SKM-1 treated with dmso at 0.1 percent for 144 hours (cell line): ENCODE results near the gene SERP2.

ENCODE experiments used
- DNase-seq: peaks from one replicate; lab custom pipeline; 2025; ENCODE audit not compliant: unreplicated experiment; lab: John Stamatoyannopoulos, UW

Gene SERP2

DNA sequence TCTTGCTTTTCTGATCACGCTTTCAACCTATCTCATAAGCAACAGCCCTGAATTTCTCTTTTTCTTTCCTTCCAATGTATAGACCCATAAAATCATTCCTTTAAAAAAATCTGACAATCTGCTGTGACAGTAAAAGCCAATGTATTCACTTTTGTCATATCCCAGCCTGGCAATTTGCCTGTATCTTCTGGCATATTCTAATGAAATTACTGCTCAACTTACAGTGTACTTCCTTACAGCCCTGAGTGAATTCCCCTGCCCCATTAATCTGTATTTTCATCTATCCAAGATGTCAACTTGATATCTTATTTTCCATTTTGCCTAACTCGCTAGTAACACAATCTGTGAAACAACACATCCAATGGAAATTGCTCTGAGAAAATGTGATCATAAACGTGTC, 18.0 kb upstream of the SERP2 start:
- no peak for DNase-seq

GRCh38 chr13:44359983-44360375, 13.6 kb upstream of the SERP2 start:
- no peak for DNase-seq

DNA sequence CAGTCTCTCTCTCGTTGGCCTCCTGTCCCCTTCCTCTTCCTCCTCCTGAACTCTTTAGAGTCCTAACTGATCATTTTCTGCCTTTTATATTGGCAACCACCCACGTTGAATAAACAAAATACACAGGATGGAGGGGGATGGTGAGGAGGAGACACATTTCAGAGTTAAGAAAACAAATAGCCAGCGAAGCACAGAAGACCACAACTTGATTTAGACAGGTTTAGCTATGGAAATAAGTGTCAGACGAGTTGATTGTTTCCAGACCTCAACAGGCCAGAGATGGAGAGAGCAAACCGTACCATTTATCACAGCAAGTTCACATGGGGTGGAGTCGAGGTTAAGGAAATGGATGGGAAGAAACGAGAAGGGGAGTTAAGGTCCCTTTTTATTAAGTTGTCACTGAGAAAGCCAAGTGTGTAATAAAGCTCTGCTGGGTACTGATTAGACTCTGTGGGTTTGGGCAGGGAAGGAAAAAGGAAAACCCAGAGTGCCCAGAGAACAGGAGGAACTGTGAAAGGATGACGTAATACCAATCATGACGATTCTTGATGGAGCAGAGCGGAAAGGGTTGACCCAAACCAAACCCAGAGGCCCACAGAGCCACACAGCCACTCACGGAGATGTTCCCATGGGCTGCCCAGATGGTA, 11.1 kb upstream of the SERP2 start:
- DNase-seq: no peak

GRCh38 chr13:44363631-44364344, 9.8 kb upstream of the SERP2 start:
- DNase-seq: no peak

DNA sequence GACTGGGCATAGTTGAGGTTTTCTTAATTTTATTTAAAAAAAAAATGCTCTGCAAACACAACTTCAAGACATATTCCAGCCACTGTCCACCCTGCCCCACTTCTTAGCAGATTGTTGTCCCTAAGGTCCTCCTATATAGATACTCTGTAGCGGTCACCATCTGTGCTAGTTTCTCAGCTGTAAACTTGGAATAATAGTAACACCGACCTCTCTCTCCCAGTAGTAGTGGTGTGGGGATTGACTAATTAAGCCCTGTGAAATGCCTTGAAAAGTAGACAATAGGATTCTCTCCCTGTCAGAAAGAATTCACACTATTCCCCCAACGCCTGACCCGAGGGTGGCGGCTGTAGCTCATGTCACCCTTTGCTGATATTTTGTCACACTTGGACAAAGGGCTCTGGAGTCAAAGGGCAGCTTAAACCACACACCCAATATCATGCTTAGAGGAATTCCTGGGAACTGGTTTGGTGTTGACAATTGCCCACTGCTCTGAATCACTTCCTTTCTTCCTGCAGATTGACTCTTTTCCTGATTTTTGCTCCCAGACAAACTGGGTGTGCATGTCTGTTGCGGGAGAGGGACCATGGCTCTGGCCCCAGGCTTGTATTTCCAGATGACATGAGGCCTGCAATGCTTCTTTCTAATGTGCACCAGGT, 9.2 kb upstream of the SERP2 start:
- no peak for DNase-seq

DNA sequence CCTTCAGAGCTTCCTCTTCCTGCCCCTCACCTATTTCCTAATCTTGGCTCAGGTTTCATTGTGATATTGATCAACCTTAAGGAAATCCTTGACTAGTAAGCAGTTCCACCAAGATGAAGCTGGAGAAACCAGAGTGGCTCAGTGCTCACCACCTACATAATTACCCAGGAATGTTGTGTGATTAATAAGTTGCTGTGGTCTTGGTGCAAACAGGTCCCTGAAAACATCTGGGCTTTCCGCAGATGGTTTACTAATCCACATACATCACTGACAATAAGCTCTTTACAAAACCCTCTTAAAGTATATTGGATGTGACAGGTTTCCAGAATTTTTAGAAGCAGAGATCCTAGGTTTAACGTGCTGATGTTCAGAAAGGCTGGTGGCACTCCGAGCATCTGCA, 8.6 kb upstream of the SERP2 start:
- DNase-seq: no peak

GRCh38 chr13:44365899-44366298, 7.7 kb upstream of the SERP2 start:
- no peak for DNase-seq

DNA sequence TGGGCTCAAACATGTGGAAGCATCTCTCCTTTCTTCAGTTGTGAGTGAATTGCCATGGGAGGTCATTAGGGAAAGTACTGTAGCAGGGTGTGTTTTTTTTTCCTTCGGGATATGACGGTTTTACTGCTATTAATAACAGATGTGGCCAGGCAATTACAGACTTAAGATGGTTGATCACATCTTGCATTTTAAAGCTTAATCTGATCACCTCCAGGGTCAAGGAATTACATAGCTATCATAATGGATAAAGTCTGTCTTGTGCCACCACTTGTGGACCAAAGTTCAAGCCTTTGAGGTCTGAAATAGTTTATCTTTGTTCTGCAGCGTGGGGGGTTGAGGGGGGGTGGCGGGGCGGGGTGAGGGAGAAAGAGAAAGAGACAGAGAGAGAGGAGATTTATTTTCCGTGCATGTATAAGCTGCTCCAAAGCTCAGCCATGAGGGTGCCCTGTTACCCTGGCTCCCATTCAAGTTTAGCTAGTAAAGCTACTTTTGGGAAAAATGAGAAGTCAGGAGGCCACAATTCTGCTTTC, 5.5 kb upstream of the SERP2 start:
- no peak for DNase-seq

- no peak for DNase-seq
Observed at GRCh38 chr13:44368599-44369368, 4.8 kb upstream of the SERP2 start.

DNA sequence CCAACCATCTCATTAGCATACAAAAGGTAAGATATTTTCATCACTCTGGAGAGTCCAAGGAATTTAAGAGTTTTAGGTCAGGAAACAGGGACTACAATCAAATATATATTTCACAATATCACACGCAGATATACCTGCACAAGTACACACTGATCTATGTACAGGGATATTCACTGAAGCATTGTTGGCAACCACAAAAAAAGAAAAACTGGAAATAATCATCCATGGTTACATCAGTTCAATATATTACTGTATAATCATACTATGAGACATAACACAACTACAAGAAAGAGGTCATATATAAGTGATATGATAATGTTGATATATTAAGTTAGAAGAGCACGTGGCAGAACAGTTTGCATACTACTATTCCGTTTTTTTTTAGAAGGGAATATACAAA, 2.2 kb upstream of the SERP2 start:
- DNase-seq: no peak

GRCh38 chr13:44373247-44373600, 400 bp upstream of the SERP2 start:
- DNase-seq: no peak

- no peak for DNase-seq
Observed at GRCh38 chr13:44374348-44374712, 706 bp downstream of the SERP2 start.

DNA sequence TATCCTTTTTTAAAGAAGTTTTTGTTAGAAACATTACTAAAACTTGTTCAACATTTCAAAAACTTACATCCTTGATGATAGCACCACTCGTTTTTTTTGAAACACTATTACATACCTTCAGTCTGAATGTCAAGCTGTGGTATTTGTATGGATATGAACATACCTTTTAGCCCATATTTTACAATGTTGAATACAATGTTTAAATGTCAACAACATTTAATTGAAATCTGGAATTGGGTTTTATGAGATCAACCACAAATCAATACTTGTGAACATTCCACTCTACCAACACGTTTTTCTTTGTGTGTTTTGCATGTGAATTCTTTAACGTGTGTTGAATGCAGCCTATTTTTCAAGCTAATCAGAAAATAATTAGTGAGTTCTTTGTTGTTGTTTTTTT, 4.7 kb downstream of the SERP2 start:
- no peak for DNase-seq

- no peak for DNase-seq
Observed at GRCh38 chr13:44379885-44380284, 6.3 kb downstream of the SERP2 start.

DNA sequence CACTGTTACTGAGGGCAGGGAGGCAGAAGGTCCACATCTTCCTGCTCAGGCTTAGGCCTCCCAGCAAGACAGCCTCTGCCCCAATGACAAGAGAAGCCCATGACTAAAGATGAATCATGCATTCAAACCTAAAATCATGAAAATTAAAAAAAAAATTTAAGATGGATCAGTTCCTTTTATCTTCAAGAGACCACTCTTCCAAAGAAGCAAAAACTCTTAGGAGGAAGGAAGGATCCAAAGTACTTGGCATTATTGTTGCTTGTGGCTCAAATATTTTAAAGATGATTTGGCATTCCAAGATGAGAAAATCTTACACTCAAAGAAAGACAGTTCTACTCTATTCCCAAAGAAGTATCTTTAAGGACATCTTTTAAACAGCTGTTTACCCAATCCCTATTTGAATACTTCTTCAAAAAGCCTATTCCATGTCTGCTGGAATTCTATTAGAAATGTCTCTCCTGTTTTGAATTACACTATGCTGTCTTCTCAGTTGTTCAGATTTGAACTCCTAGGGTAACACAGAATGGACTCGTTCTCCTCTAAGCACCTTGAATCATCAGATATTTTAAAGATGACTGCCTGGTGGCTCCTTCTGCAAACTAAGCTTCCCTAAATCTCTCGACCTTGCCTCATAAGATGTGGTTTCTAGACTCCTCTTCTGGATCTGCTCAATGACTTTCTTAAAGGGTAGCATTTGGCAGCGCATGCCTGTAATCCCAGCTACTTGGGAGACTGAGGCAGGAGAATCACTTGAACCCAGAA, 7.0 kb downstream of the SERP2 start:
- no peak for DNase-seq

DNA sequence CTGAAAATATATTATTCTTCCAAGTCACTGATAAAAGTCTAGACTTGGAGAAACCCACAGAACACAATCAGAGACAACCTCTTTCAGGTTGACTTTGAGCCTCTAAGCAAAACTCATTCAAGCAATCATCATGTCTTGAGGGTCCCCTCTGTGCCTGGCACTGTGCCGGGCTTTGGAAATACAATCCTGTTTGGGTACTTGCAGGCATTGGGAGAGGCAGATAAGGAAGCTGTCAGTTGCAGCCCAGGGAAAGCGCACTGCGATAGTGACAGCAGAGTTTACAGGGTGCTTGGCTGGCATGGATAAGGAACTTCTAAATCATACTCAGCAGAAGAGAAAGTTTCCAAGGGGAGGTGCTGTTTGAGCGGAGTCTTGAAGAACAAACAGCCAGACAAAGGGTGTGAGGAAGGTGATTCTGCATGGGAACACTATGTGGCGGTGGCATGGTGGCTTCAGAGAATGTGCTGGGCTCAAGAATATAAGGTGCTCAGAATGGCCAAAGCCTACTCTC, 9.1 kb downstream of the SERP2 start:
- DNase-seq: no peak

DNA sequence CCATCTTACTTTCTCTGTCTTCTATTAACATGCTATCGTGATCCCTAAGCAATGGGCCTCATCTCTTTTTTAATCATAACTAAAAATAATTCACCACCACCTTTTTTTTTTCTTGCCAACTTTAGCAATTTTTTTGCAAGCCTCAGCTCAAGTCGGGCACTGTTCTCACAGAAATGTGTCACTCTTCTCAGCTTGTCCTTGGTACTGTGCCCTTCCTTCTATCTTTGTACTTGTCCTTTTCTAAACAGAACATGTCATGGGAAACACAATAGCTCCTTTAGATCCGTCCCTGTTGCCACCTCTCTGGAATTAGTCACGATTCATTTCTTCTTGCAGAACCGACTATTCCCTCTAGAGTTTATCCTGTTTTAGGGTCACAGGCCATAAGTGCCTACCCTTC, 10.3 kb downstream of the SERP2 start:
- no peak for DNase-seq

GRCh38 chr13:44384778-44385177, 11.2 kb downstream of the SERP2 start:
- DNase-seq: no peak

- DNase-seq: no peak
Observed at GRCh38 chr13:44385401-44385800, 11.8 kb downstream of the SERP2 start.

GRCh38 chr13:44385847-44386246, 12.2 kb downstream of the SERP2 start:
- no peak for DNase-seq
